H9 (cell line): ENCODE measurements around the gene RBM5. TPM values are rescaled to one million over a fixed set of nuclear protein-coding genes. Genes with fewer than 3 reads are reported as not detected.

Experiments
- DNase-seq: peaks from one replicate; pipeline ENCODE4 v3.0.0-alpha.2; 2017
- H2AFZ ChIP-seq: one replicate; pipeline ENCODE4 v1.6.1; 2013; ENCODE audit warnings: mild to moderate bottlenecking, low read length, control low read depth, moderate library complexity
- H2AK5ac ChIP-seq: 2 replicates; pipeline ENCODE4 v1.6.1; 2013; ENCODE audit warnings: low read length, control low read depth, mixed read lengths; ENCODE audit not compliant: insufficient read length
- H2BK120ac ChIP-seq: one replicate; pipeline ENCODE4 v1.6.1; 2013; ENCODE audit warnings: low read depth, mild to moderate bottlenecking, low read length, control low read depth, inconsistent platforms; ENCODE audit not compliant: poor library complexity, severe bottlenecking
- H2BK12ac ChIP-seq: 2 replicates; pipeline ENCODE4 v1.6.1; 2013; ENCODE audit warnings: low read length, control low read depth, mixed read lengths, low read depth; ENCODE audit not compliant: insufficient read length
- H2BK15ac ChIP-seq: 2 replicates; pipeline ENCODE4 v1.6.1; 2013; ENCODE audit warnings: low read depth, low read length, control low read depth
- H2BK20ac ChIP-seq: one replicate; pipeline ENCODE4 v1.6.1; 2013; ENCODE audit warnings: low read depth, mild to moderate bottlenecking, low read length, control low read depth, inconsistent platforms; ENCODE audit not compliant: poor library complexity, severe bottlenecking
- H2BK5ac ChIP-seq: 2 replicates; pipeline ENCODE4 v1.6.1; 2013; ENCODE audit warnings: low read length, control low read depth, mixed read lengths; ENCODE audit not compliant: insufficient read length
- H3K14ac ChIP-seq: 2 replicates; pipeline ENCODE4 v1.6.1; 2013; ENCODE audit warnings: low read length, control low read depth; ENCODE audit not compliant: insufficient read depth
- H3K18ac ChIP-seq: 2 replicates; pipeline ENCODE4 v1.6.1; 2013; ENCODE audit warnings: low read depth, mild to moderate bottlenecking, mixed read lengths, low read length, control low read depth; ENCODE audit not compliant: insufficient read length
- H3K23ac ChIP-seq: 2 replicates; pipeline ENCODE4 v1.6.1; 2013; ENCODE audit warnings: low read length, control low read depth, mixed read lengths, low read depth; ENCODE audit not compliant: insufficient read length
- H3K23me2 ChIP-seq: 2 replicates; pipeline ENCODE4 v1.6.1; 2013; ENCODE audit warnings: low read depth, mild to moderate bottlenecking, mixed read lengths, low read length, control low read depth; ENCODE audit not compliant: insufficient read length, poor library complexity, severe bottlenecking
- H3K27ac ChIP-seq: 2 replicates; pipeline ENCODE4 v1.5.1; 2013; ENCODE audit warnings: low read length, control low read depth, mixed read lengths, low read depth; ENCODE audit not compliant: insufficient read length
- H3K27me3 ChIP-seq: 2 replicates; pipeline ENCODE4 v1.6.1; 2013; ENCODE audit warnings: low read length, control low read depth, inconsistent platforms; ENCODE audit not compliant: insufficient read depth
- H3K4ac ChIP-seq: 2 replicates; pipeline ENCODE4 v1.6.1; 2013; ENCODE audit warnings: low read depth, mild to moderate bottlenecking, control low read depth, inconsistent platforms, low read length, moderate library complexity
- H3K4me1 ChIP-seq: 2 replicates; pipeline ENCODE4 v1.6.1; 2013; ENCODE audit warnings: low read length, control low read depth, inconsistent platforms; ENCODE audit not compliant: insufficient read depth
- H3K4me2 ChIP-seq: 2 replicates; pipeline ENCODE4 v1.6.1; 2013; ENCODE audit warnings: low read length, control low read depth, mixed read lengths; ENCODE audit not compliant: insufficient read length, insufficient read depth
- H3K56ac ChIP-seq: 2 replicates; pipeline ENCODE4 v1.6.1; 2013; ENCODE audit warnings: low read depth, mild to moderate bottlenecking, mixed read lengths, low read length, control low read depth; ENCODE audit not compliant: insufficient read length
- H3K79me1 ChIP-seq: 2 replicates; pipeline ENCODE4 v1.6.1; 2013; ENCODE audit warnings: low read depth, mild to moderate bottlenecking, moderate library complexity, low read length, control low read depth, inconsistent platforms; ENCODE audit not compliant: insufficient read depth, poor library complexity, severe bottlenecking
- H3K79me2 ChIP-seq: 2 replicates; pipeline ENCODE4 v1.6.1; 2013; ENCODE audit warnings: low read length, control low read depth, inconsistent platforms; ENCODE audit not compliant: insufficient read depth
- H3K9ac ChIP-seq: 2 replicates; pipeline ENCODE4 v1.6.1; 2013; ENCODE audit warnings: low read length, control low read depth, mixed read lengths; ENCODE audit not compliant: insufficient read length; ENCODE audit errors: extremely low read depth
- H3K9me3 ChIP-seq: one replicate; pipeline ENCODE4 v1.6.1; 2013; ENCODE audit warnings: low read depth, low read length, inconsistent platforms; ENCODE audit not compliant: control insufficient read depth
- H3T11ph ChIP-seq: one replicate; pipeline ENCODE4 v1.6.1; 2013; ENCODE audit warnings: mild to moderate bottlenecking, low read length, control low read depth, inconsistent platforms
- H4K20me1 ChIP-seq: one replicate; pipeline ENCODE4 v1.6.1; 2013; ENCODE audit not compliant: control insufficient read depth, insufficient read length, insufficient read depth
- H4K5ac ChIP-seq: 2 replicates; pipeline ENCODE4 v1.6.1; 2013; ENCODE audit warnings: low read depth, mild to moderate bottlenecking, mixed read lengths, low read length, control low read depth; ENCODE audit not compliant: insufficient read length
- H4K8ac ChIP-seq: replicated peaks from 2 replicates; pipeline ENCODE4 v1.6.1; 2013; ENCODE audit warnings: low read length, control low read depth, mixed read lengths, low read depth; ENCODE audit not compliant: insufficient read length
- H4K91ac ChIP-seq: 2 replicates; pipeline ENCODE4 v1.6.1; 2013; ENCODE audit warnings: low read depth, mild to moderate bottlenecking, moderate library complexity, mixed read lengths, low read length, control low read depth; ENCODE audit not compliant: insufficient read length
- H3K27ac Mint-ChIP-seq, 3 experiments: 2 replicates in 2 of 3; 3 replicates in 1 of 3; pipeline ENCODE4 v1.8.0; 2020 to 2021; ENCODE audit warnings: mixed read lengths in 3 of 3, mild to moderate bottlenecking in 1 of 3, moderate library complexity in 1 of 3
- H3K27me3 Mint-ChIP-seq: 2 replicates; pipeline ENCODE4 v1.8.0; 2021; ENCODE audit warnings: low read depth, mild to moderate bottlenecking, moderate library complexity, mixed read lengths
- H3K36me3 Mint-ChIP-seq, 3 experiments: 2 replicates in 2 of 3; 3 replicates in 1 of 3; pipeline ENCODE4 v1.8.0; 2020 to 2021; ENCODE audit warnings: low read depth in 3 of 3, mixed read lengths in 3 of 3; ENCODE audit not compliant: insufficient read depth in 1 of 3
- H3K4me1 Mint-ChIP-seq, 2 experiments: 2 replicates each; pipeline ENCODE4 v1.8.0; 2020; ENCODE audit warnings: mixed read lengths in 2 of 2
- H3K4me3 Mint-ChIP-seq, 2 experiments: 2 replicates in 1 of 2; 3 replicates in 1 of 2; pipeline ENCODE4 v1.8.0; 2020 to 2021; ENCODE audit warnings: mild to moderate bottlenecking in 2 of 2, mixed read lengths in 2 of 2, moderate library complexity in 1 of 2
- H3K9me3 Mint-ChIP-seq, 2 experiments: 2 replicates in 1 of 2; 3 replicates in 1 of 2; pipeline ENCODE4 v1.8.0; 2020; ENCODE audit warnings: mild to moderate bottlenecking in 2 of 2, mixed read lengths in 2 of 2, moderate library complexity in 1 of 2
- CTCF ChIP-seq: fragments of 200-600 bp; sonication (generic); conservative IDR thresholded peaks from 3 replicates; pipeline ENCODE4 v1.8.0; 2021; ENCODE audit warnings: antibody characterized with exemption, mild to moderate bottlenecking
- WGBS: extraction: QIAGEN DNeasy Blood & Tissue Kit; methylation state at CpG from one replicate; pipeline ENCODE4 v1.1.7; 2013; ENCODE audit warnings: missing lambda C conversion rate, low lambda C conversion rate, mixed read lengths; ENCODE audit not compliant: insufficient read length; ENCODE audit errors: extremely low coverage; 5-methylcytosine and 5-hydroxymethylcytosine counted together
- total RNA-seq: library from RNA; stranded (reverse); gene quantifications from 2 replicates; pipeline ENCODE4 v1.2.1, GENCODE V29; 2021

Gene RBM5
- total RNA-seq, 1 experiment from 2014 or later = 123 TPM

DNA sequence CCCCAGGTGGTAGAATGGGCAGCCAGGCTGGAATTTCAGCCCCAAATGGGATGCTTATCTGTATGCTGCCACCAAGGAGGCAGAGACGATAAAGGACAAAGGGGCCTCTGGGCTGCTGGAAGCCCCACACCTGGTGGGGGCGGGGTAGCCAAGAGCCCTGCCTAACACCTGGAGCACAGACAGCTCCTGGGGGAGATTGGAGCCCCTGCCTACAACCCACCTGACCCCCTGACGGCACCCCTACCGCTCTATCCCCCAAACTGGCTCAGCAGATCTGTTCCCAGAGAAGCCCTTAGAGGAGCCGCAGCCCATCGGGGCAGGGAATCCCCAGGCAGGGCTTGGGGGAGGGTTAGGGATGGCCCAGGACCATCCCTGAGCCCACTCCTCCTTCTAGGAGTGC lies 50.6 kb downstream of the RBM5 start:
- Mint-ChIP-seq H3K27ac (peak overlapping the region in 2 of 3 experiments; percentile 50 to 91; a peak in 1 of 7 replicates), H3K4me1 (peaks cover 29 to 35% of the 10 kb centered on the region in 2 experiments), H3K4me3 (peak overlapping the region; percentile 48 to 74; a peak in 4 of 5 replicates), H3K9me3 (no peaks in the 10 kb centered on the region; a peak in 1 of 5 replicates), H3K36me3 (no peaks in the 10 kb centered on the region; a peak in 1 of 7 replicates), H3K27me3 (no peaks in the 10 kb centered on the region; the same call in 1 of the 2 replicates)
- H2AFZ ChIP-seq = no peak overlapping the region
- H2BK5ac ChIP-seq = no peak overlapping the region
- no peak overlapping the region for H3K27ac ChIP-seq
- no peak for DNase-seq
- H4K20me1 ChIP-seq = no peaks in the 10 kb centered on the region
- H3K79me1 ChIP-seq = no peaks in the 10 kb centered on the region
- H3K4ac ChIP-seq = no peak overlapping the region
- H3K14ac ChIP-seq = peak overlapping the region; percentile 46; the same call in 1 of the 2 replicates
- no peak overlapping the region for H3K56ac ChIP-seq
- H3K9ac ChIP-seq = no peak overlapping the region
- peaks cover 8% of the 10 kb centered on the region; the same call in 1 of the 2 replicates for H3K4me1 ChIP-seq
- no peak for TF ChIP-seq CTCF
- H3K27me3 ChIP-seq = no peaks in the 10 kb centered on the region
- no peak overlapping the region for H3T11ph ChIP-seq
- H3K18ac ChIP-seq = peak overlapping the region; percentile 48
- H3K23me2 ChIP-seq = no peaks in the 10 kb centered on the region
- no peak overlapping the region for H2BK12ac ChIP-seq
- no peak overlapping the region for H2BK15ac ChIP-seq
- H4K8ac ChIP-seq = no peak overlapping the region
- no peaks in the 10 kb centered on the region for H3K79me2 ChIP-seq
- H3K23ac ChIP-seq = no peak overlapping the region
- H2BK120ac ChIP-seq = no peak overlapping the region
- H2AK5ac ChIP-seq = no peak overlapping the region
- no peaks in the 10 kb centered on the region for H3K9me3 ChIP-seq
- H4K91ac ChIP-seq = no peak overlapping the region
- peak overlapping the region; percentile 41 for H3K4me2 ChIP-seq
- WGBS = no CpG with 5 or more reads among the region's 6 CpGs
- H4K5ac ChIP-seq = no peak overlapping the region
- H2BK20ac ChIP-seq = peak overlapping the region; percentile 29
